Vagina (tissue), 2 donors: Measurements from ENCODE around the gene FRMD6.

Experiments
- POLR2A ChIP-seq, 2 donors: fragments of 450-650 bp; IDR thresholded peaks; one replicate each; pipeline ENCODE4 v1.6.1; 2017; ENCODE audit warnings: antibody characterized with exemption in 2 of 2, mild to moderate bottlenecking in 2 of 2, moderate library complexity in 2 of 2
- TF ChIP-seq, protein P1 (sequence below), 3 experiments: fragments of 450-650 bp in 2 of 3; fragments of 200-600 bp in 1 of 3; sonication (generic) in 1 of 3; IDR thresholded peaks; one replicate each; pipeline ENCODE4 v1.5.1; 2017 to 2019; ENCODE audit warnings: antibody characterized with exemption in 3 of 3, mild to moderate bottlenecking in 2 of 3, moderate library complexity in 2 of 3

DNA sequence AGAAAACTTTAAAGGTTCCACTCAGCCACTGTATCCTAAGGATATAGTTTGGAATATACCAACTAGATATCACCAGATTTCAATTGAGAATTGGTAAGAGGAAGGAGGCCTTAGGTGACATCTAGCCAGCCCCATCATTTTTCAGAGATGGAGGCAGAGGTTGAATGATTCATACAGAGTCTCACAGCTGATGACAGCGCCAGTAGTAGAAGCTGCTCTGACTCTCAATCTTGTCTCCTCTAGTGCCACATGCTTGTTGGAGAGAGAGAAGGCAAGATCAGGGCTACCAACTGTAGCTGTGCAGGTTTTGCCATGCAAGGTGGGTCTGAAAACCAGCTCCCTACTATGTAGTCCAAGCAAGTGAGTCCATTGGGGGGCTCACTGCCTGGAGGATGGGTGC lies 6.1 kb downstream of the FRMD6 start:
- TF ChIP-seq, protein P1, sequence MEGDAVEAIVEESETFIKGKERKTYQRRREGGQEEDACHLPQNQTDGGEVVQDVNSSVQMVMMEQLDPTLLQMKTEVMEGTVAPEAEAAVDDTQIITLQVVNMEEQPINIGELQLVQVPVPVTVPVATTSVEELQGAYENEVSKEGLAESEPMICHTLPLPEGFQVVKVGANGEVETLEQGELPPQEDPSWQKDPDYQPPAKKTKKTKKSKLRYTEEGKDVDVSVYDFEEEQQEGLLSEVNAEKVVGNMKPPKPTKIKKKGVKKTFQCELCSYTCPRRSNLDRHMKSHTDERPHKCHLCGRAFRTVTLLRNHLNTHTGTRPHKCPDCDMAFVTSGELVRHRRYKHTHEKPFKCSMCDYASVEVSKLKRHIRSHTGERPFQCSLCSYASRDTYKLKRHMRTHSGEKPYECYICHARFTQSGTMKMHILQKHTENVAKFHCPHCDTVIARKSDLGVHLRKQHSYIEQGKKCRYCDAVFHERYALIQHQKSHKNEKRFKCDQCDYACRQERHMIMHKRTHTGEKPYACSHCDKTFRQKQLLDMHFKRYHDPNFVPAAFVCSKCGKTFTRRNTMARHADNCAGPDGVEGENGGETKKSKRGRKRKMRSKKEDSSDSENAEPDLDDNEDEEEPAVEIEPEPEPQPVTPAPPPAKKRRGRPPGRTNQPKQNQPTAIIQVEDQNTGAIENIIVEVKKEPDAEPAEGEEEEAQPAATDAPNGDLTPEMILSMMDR (IDR thresholded peaks at IDR 0.05), result no peak
- no peak for TF ChIP-seq POLR2A (IDR thresholded peaks at IDR 0.05)
